ENCODE data around the gene CHD6. TPM values are rescaled to one million over a fixed set of nuclear protein-coding genes. Genes with fewer than 3 reads are reported as not detected.

CHD6 gene
- total and polyA plus RNA-seq, 2 experiments from 2014 or later, result 41.0 to 158 TPM

- TF ChIP-seq STAT1 (IDR thresholded peaks at IDR 0.05; ENCODE audit: unreplicated experiment), result no peak
- TF ChIP-seq, protein P1, sequence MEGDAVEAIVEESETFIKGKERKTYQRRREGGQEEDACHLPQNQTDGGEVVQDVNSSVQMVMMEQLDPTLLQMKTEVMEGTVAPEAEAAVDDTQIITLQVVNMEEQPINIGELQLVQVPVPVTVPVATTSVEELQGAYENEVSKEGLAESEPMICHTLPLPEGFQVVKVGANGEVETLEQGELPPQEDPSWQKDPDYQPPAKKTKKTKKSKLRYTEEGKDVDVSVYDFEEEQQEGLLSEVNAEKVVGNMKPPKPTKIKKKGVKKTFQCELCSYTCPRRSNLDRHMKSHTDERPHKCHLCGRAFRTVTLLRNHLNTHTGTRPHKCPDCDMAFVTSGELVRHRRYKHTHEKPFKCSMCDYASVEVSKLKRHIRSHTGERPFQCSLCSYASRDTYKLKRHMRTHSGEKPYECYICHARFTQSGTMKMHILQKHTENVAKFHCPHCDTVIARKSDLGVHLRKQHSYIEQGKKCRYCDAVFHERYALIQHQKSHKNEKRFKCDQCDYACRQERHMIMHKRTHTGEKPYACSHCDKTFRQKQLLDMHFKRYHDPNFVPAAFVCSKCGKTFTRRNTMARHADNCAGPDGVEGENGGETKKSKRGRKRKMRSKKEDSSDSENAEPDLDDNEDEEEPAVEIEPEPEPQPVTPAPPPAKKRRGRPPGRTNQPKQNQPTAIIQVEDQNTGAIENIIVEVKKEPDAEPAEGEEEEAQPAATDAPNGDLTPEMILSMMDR (conservative IDR thresholded peaks at IDR 0.05; ENCODE audit: low read depth in 2 of 2), result no peak
Observed at GRCh38 chr20:41566896-41567527, 51.2 kb downstream of the CHD6 start (continued).

GRCh38 chr20:41563087-41563486 is 55.1 kb downstream of the CHD6 start:
- Histone ChIP-seq H3K4me3 (no peak overlapping the region), H4K20me1 (replicated peaks; ENCODE audit: insufficient read depth) (peaks cover 39% of the 10 kb centered on the region), H2AFZ (no peak overlapping the region), H3K9me2 (ENCODE audit: insufficient read depth) (peaks cover 4% of the 10 kb centered on the region; the same call in 1 of the 2 replicates), H3K4me1 (ENCODE audit: insufficient read depth) (peaks cover 20% of the 10 kb centered on the region), H3K27me3 (ENCODE audit: insufficient read depth) (no peaks in the 10 kb centered on the region), H3K79me2 (replicated peaks; ENCODE audit: insufficient read depth) (peaks cover 100% of the 10 kb centered on the region), H3K27ac (ENCODE audit: low read depth) (no peak overlapping the region), H3K4me2 (no peak overlapping the region), H3F3A (replicated peaks; ENCODE audit: low read depth) (no peaks in the 10 kb centered on the region), H3K36me3 (ENCODE audit: insufficient read depth) (no peaks in the 10 kb centered on the region)
- H3K9me3 Mint-ChIP-seq, result no peaks in the 10 kb centered on the region
- ATAC-seq (no peak), DNase-seq (ENCODE audit: low spot score) (peak; percentile 22)
- H3K36me3 Mint-ChIP-seq (ENCODE audit: low read depth), result peaks cover 9% of the 10 kb centered on the region
- H3K4me1 Mint-ChIP-seq, result peaks cover 32% of the 10 kb centered on the region
- H3K27me3 Mint-ChIP-seq (ENCODE audit: insufficient read depth, low read depth, poor library complexity), result peaks cover 3% of the 10 kb centered on the region
- no peak overlapping the region for H3K27ac Mint-ChIP-seq
- no peak overlapping the region for H3K4me3 Mint-ChIP-seq
- TF ChIP-seq EZH2 (IDR thresholded peaks at IDR 0.05; ENCODE audit: low read depth, unreplicated experiment), result no peak
- TF ChIP-seq ZNF462 (CRISPR knock-in tag; IDR thresholded peaks at IDR 0.05), result no peak
- no peak for TF ChIP-seq ZNF114 (CRISPR knock-in tag; IDR thresholded peaks at IDR 0.05)
- no peak for TF ChIP-seq NANOG (IDR thresholded peaks at IDR 0.05; ENCODE audit: borderline replicate concordance)
- TF ChIP-seq CREB1 (CRISPR knock-in tag; IDR thresholded peaks at IDR 0.05; ENCODE audit: low read depth), result no peak
- TF ChIP-seq, protein P1 (conservative IDR thresholded peaks at IDR 0.05; ENCODE audit: low read depth in 2 of 2), result no peak
- TF ChIP-seq ZNF331 (CRISPR knock-in tag; IDR thresholded peaks at IDR 0.05; ENCODE audit: low read depth), result no peak
- no peak for TF ChIP-seq JUNB (IDR thresholded peaks at IDR 0.05; ENCODE audit: unreplicated experiment)
- TF ChIP-seq, protein P2, sequence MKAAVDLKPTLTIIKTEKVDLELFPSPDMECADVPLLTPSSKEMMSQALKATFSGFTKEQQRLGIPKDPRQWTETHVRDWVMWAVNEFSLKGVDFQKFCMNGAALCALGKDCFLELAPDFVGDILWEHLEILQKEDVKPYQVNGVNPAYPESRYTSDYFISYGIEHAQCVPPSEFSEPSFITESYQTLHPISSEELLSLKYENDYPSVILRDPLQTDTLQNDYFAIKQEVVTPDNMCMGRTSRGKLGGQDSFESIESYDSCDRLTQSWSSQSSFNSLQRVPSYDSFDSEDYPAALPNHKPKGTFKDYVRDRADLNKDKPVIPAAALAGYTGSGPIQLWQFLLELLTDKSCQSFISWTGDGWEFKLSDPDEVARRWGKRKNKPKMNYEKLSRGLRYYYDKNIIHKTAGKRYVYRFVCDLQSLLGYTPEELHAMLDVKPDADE (IDR thresholded peaks at IDR 0.05), result no peak
- no peak for TF ChIP-seq POLR2AphosphoS5 (IDR thresholded peaks at IDR 0.05; ENCODE audit: low read depth)
